OCI-M2 (cell line): ENCODE results near the gene GRB7.
"Not testable (repeated sequence)": the region's sequence is repeated elsewhere in the genome, so short reads cannot be mapped to it uniquely, and the experiment has no call there.

Experiments used
- DNase-seq: peaks from one replicate; lab custom pipeline; 2025; ENCODE audit not compliant: unreplicated experiment; lab: John Stamatoyannopoulos, UW

GRB7 gene

GRCh38 chr17:39750131-39751015 lies 12.6 kb downstream of the GRB7 start:
- DNase-seq = no peak

GRCh38 chr17:39751016-39751543 lies 13.3 kb downstream of the GRB7 start:
- DNase-seq = no peak

GRCh38 chr17:39751637-39752036 lies 13.9 kb downstream of the GRB7 start:
- DNase-seq = no peak

GRCh38 chr17:39752241-39752881 lies 14.6 kb downstream of the GRB7 start:
- no peak for DNase-seq

GRCh38 chr17:39753514-39754160 lies 15.9 kb downstream of the GRB7 start:
- DNase-seq = no peak

GRCh38 chr17:39754161-39754957 lies 16.6 kb downstream of the GRB7 start:
- DNase-seq = no peak

- no peak for DNase-seq
Observed at GRCh38 chr17:39754958-39755553, 17.3 kb downstream of the GRB7 start.

- no peak for DNase-seq
Observed at GRCh38 chr17:39755554-39756379, 18.0 kb downstream of the GRB7 start.

- DNase-seq = no peak
Observed at GRCh38 chr17:39756380-39757079, 18.8 kb downstream of the GRB7 start.

- no peak for DNase-seq
Observed at GRCh38 chr17:39757176-39757662, 19.5 kb downstream of the GRB7 start.

- DNase-seq = no peak
Observed at GRCh38 chr17:39757931-39758873, 20.5 kb downstream of the GRB7 start.

- no peak for DNase-seq
Observed at GRCh38 chr17:39759204-39759603, 21.5 kb downstream of the GRB7 start.

- no peak for DNase-seq
Observed at GRCh38 chr17:39761861-39762496, 24.2 kb downstream of the GRB7 start.

GRCh38 chr17:39763051-39763820 lies 25.5 kb downstream of the GRB7 start:
- no peak for DNase-seq

- DNase-seq = not testable (repeated sequence)
Observed at GRCh38 chr17:39764171-39764570, 26.4 kb downstream of the GRB7 start.

GRCh38 chr17:39765175-39765574 lies 27.4 kb downstream of the GRB7 start:
- no peak for DNase-seq
